Vagina (tissue), 2 donors: Measurements from ENCODE around the gene BTBD6.

ENCODE experiments used
- CTCF ChIP-seq, 3 experiments: fragments of 450-650 bp in 2 of 3; fragments of 200-600 bp in 1 of 3; sonication (generic) in 1 of 3; IDR thresholded peaks; one replicate each; pipeline ENCODE4 v1.5.1; 2017 to 2019; ENCODE audit warnings: antibody characterized with exemption in 3 of 3, mild to moderate bottlenecking in 2 of 3, moderate library complexity in 2 of 3
- POLR2A ChIP-seq, 2 donors: fragments of 450-650 bp; IDR thresholded peaks; one replicate each; pipeline ENCODE4 v1.6.1; 2017; ENCODE audit warnings: antibody characterized with exemption in 2 of 2, mild to moderate bottlenecking in 2 of 2, moderate library complexity in 2 of 2

- TF ChIP-seq POLR2A (IDR thresholded peaks at IDR 0.05), result no peak
- TF ChIP-seq CTCF (IDR thresholded peaks at IDR 0.05), result no peak
Measured at GRCh38 chr14:105260959-105261358, 12.6 kb downstream of the BTBD6 start.
